IMR-90 (cell line): Measurements from ENCODE around the gene PDC.

ENCODE experiments used
- CEBPB ChIP-seq: IDR thresholded peaks from 2 replicates; pipeline ENCODE4 v1.6.1; 2012; ENCODE audit warnings: low read depth, low read length, improper control_type of control experiment
- CHD1 ChIP-seq: IDR thresholded peaks from 2 replicates; pipeline ENCODE4 v1.6.1; 2012; ENCODE audit warnings: low read depth, low read length, improper control_type of control experiment
- CTCF ChIP-seq: conservative IDR thresholded peaks from 2 replicates; pipeline ENCODE4 v1.5.1; 2012; ENCODE audit warnings: mild to moderate bottlenecking, low read depth, low read length, improper control_type of control experiment
- ELK1 ChIP-seq: fragments of 150-350 bp; IDR thresholded peaks from 2 replicates; pipeline ENCODE4 v1.6.1; 2016; ENCODE audit warnings: low read depth, mild to moderate bottlenecking, low read length, moderate library complexity, borderline replicate concordance
- MAFK ChIP-seq: IDR thresholded peaks from 2 replicates; pipeline ENCODE4 v1.6.1; 2012; ENCODE audit warnings: low read depth, low read length, improper control_type of control experiment
- NFE2L2 ChIP-seq: fragments of 150-350 bp; IDR thresholded peaks from 2 replicates; pipeline ENCODE4 v1.6.1; 2016; ENCODE audit warnings: low read depth, mild to moderate bottlenecking, low read length
- POLR2A ChIP-seq: IDR thresholded peaks from 2 replicates; pipeline ENCODE4 v1.6.1; 2012; ENCODE audit warnings: mild to moderate bottlenecking, low read depth, low read length
- RAD21 ChIP-seq: IDR thresholded peaks from 2 replicates; pipeline ENCODE4 v1.6.1; 2012; ENCODE audit warnings: low read length, improper control_type of control experiment
- RFX5 ChIP-seq: IDR thresholded peaks from 2 replicates; pipeline ENCODE4 v1.8.0; 2012; ENCODE audit warnings: low read depth, mild to moderate bottlenecking, low read length, moderate library complexity
- SMC3 ChIP-seq: fragments of 150-350 bp; IDR thresholded peaks from 2 replicates; pipeline ENCODE4 v1.6.1; 2016; ENCODE audit warnings: low read depth, mild to moderate bottlenecking, antibody characterized with exemption, low read length, moderate library complexity

- TF ChIP-seq RAD21 (no peak), SMC3 (no peak), CTCF (no peak), RFX5 (no peak), POLR2A (no peak), CHD1 (no peak), MAFK (peak; percentile 3; the same call in 1 of the 2 replicates), NFE2L2 (peak; percentile 61), ELK1 (no peak), CEBPB (no peak)
Measured at GRCh38 chr1:186476264-186477040, 15.5 kb upstream of the PDC start.
